GM12878 (cell line): ENCODE results near the gene ECM1.

Source experiments
- EP300 ChIP-seq, 2 experiments: fragments of 150-350 bp in 1 of 2; IDR thresholded peaks; 2 replicates each; pipeline ENCODE4 v1.6.1; 2011 to 2012; ENCODE audit warnings: low read depth in 2 of 2, low read length in 2 of 2, borderline replicate concordance in 1 of 2, improper control_type of control experiment in 1 of 2, inconsistent platforms in 1 of 2; ENCODE audit not compliant: control insufficient read depth in 1 of 2
- KDM1A ChIP-seq: fragments of 200-600 bp; sonication (generic); IDR thresholded peaks from 2 replicates; pipeline ENCODE4 v1.6.1; 2016; ENCODE audit warnings: borderline replicate concordance
- PBX3 ChIP-seq: IDR thresholded peaks from 2 replicates; pipeline ENCODE4 v1.6.1; 2011; ENCODE audit warnings: mild to moderate bottlenecking, low read depth, low read length, moderate library complexity; ENCODE audit not compliant: insufficient replicate concordance
- TAF1 ChIP-seq: IDR thresholded peaks from 2 replicates; pipeline ENCODE4 v1.6.1; 2011; ENCODE audit warnings: mild to moderate bottlenecking, low read depth, low read length, borderline replicate concordance
- ZSCAN29 ChIP-seq: fragments of 450-650 bp; IDR thresholded peaks from 2 replicates; pipeline ENCODE4 v1.6.1; 2017; ENCODE audit warnings: mild to moderate bottlenecking, moderate library complexity
- TF ChIP-seq, protein P1 (sequence below): IDR thresholded peaks from 2 replicates; pipeline ENCODE4 v1.6.1; 2012; ENCODE audit warnings: improper control_type of control experiment, low read depth, low read length; ENCODE audit not compliant: insufficient replicate concordance
- TF ChIP-seq, protein P2 (sequence below), 3 experiments: IDR thresholded peaks in 2 of 3; conservative IDR thresholded peaks in 1 of 3; 2 replicates each; pipeline ENCODE4 v1.5.1; 2011; ENCODE audit warnings: low read depth in 3 of 3, low read length in 3 of 3, mild to moderate bottlenecking in 3 of 3, control low read depth in 2 of 3, moderate library complexity in 2 of 3, inconsistent platforms in 1 of 3, mixed read lengths in 1 of 3; ENCODE audit not compliant: control insufficient read depth in 2 of 3, insufficient read depth in 1 of 3; ENCODE audit errors: extremely low read depth in 1 of 3

- TF ChIP-seq PBX3 (no peak), EP300 (IDR thresholded peaks at IDR 0.05; ENCODE audit: borderline replicate concordance in 1 of 2, control insufficient read depth in 1 of 2, low read depth in 2 of 2, low read length in 2 of 2) (no peak), ZSCAN29 (no peak), TAF1 (no peak), KDM1A (no peak)
- TF ChIP-seq, protein P1, sequence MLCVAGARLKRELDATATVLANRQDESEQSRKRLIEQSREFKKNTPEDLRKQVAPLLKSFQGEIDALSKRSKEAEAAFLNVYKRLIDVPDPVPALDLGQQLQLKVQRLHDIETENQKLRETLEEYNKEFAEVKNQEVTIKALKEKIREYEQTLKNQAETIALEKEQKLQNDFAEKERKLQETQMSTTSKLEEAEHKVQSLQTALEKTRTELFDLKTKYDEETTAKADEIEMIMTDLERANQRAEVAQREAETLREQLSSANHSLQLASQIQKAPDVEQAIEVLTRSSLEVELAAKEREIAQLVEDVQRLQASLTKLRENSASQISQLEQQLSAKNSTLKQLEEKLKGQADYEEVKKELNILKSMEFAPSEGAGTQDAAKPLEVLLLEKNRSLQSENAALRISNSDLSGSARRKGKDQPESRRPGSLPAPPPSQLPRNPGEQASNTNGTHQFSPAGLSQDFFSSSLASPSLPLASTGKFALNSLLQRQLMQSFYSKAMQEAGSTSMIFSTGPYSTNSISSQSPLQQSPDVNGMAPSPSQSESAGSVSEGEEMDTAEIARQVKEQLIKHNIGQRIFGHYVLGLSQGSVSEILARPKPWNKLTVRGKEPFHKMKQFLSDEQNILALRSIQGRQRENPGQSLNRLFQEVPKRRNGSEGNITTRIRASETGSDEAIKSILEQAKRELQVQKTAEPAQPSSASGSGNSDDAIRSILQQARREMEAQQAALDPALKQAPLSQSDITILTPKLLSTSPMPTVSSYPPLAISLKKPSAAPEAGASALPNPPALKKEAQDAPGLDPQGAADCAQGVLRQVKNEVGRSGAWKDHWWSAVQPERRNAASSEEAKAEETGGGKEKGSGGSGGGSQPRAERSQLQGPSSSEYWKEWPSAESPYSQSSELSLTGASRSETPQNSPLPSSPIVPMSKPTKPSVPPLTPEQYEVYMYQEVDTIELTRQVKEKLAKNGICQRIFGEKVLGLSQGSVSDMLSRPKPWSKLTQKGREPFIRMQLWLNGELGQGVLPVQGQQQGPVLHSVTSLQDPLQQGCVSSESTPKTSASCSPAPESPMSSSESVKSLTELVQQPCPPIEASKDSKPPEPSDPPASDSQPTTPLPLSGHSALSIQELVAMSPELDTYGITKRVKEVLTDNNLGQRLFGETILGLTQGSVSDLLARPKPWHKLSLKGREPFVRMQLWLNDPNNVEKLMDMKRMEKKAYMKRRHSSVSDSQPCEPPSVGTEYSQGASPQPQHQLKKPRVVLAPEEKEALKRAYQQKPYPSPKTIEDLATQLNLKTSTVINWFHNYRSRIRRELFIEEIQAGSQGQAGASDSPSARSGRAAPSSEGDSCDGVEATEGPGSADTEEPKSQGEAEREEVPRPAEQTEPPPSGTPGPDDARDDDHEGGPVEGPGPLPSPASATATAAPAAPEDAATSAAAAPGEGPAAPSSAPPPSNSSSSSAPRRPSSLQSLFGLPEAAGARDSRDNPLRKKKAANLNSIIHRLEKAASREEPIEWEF, result no peak
- TF ChIP-seq, protein P2, sequence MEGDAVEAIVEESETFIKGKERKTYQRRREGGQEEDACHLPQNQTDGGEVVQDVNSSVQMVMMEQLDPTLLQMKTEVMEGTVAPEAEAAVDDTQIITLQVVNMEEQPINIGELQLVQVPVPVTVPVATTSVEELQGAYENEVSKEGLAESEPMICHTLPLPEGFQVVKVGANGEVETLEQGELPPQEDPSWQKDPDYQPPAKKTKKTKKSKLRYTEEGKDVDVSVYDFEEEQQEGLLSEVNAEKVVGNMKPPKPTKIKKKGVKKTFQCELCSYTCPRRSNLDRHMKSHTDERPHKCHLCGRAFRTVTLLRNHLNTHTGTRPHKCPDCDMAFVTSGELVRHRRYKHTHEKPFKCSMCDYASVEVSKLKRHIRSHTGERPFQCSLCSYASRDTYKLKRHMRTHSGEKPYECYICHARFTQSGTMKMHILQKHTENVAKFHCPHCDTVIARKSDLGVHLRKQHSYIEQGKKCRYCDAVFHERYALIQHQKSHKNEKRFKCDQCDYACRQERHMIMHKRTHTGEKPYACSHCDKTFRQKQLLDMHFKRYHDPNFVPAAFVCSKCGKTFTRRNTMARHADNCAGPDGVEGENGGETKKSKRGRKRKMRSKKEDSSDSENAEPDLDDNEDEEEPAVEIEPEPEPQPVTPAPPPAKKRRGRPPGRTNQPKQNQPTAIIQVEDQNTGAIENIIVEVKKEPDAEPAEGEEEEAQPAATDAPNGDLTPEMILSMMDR (IDR thresholded peaks at IDR 0.05 in 2 of 3, conservative IDR thresholded peaks at IDR 0.05 in 1 of 3; ENCODE audit: control insufficient read depth in 2 of 3, extremely low read depth in 1 of 3, insufficient read depth in 1 of 3, low read depth in 3 of 3, low read length in 3 of 3), result no peak
Observed at GRCh38 chr1:150511985-150512660, 4.2 kb downstream of the ECM1 start.
